ENCODE results near the gene ERAS. TPM values are rescaled to one million over a fixed set of nuclear protein-coding genes. Genes with fewer than 3 reads are reported as not detected.
A peak's percentile ranks its signal among the peaks of the same experiment; 100 is the strongest.

The ERAS gene
- total and polyA plus RNA-seq, 8 donors = 0.11 to 0.49 TPM; not detected in 6

DNA sequence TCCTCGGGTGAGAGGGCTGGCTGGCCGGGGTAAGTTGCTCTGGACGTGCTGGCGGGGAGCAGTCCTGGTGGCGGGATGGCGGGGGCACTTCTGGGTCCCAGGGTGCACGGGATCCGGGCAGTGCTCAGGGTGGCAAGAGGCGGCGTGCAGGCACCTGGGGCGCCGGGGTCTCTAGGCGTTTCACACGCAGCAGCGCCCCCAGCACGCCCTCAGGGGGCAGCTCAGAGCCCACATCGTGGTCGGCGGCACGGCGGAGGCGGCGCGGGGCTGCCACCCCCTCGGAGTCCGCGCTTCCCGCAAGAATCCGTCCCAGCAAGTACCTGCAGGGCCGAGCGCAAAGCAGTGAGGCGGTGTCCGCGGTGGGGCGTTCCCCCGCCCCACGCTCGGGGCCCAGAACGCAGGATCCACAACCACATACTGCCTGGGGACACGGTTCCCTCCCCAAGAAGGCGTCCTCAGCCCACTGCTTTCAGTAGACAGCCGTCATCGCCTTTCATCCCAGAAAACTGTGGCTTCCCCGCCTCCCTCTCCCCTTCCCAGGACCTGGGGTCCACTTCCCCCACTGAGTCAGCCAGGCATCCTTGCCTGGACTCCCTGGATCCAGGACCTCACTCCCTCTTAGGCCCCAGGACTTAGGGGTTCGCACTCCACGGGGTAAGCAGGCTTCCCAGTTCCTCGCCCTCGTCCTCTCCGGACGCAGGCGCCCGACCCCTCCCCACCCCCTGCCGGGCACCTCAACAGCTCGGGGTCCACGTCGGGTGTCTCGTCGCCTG lies 5.0 kb downstream of the ERAS start:
- H3K27me3 ChIP-seq = peaks cover 0 to 23% (median 7%) of the 10 kb centered on the region in 4 donors
- TF ChIP-seq, protein P1, sequence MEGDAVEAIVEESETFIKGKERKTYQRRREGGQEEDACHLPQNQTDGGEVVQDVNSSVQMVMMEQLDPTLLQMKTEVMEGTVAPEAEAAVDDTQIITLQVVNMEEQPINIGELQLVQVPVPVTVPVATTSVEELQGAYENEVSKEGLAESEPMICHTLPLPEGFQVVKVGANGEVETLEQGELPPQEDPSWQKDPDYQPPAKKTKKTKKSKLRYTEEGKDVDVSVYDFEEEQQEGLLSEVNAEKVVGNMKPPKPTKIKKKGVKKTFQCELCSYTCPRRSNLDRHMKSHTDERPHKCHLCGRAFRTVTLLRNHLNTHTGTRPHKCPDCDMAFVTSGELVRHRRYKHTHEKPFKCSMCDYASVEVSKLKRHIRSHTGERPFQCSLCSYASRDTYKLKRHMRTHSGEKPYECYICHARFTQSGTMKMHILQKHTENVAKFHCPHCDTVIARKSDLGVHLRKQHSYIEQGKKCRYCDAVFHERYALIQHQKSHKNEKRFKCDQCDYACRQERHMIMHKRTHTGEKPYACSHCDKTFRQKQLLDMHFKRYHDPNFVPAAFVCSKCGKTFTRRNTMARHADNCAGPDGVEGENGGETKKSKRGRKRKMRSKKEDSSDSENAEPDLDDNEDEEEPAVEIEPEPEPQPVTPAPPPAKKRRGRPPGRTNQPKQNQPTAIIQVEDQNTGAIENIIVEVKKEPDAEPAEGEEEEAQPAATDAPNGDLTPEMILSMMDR (IDR thresholded peaks at IDR 0.05) = no peak
- H3K4me3 ChIP-seq = no peak overlapping the region

GRCh38 chrX:48831909-48832291 lies 5.6 kb downstream of the ERAS start:
- FAIRE-seq = no peak
- TF ChIP-seq, protein P1 (IDR thresholded peaks at IDR 0.05) = no peak
- Histone ChIP-seq H3K4me1 (no peaks in the 10 kb centered on the region), H3K36me3 (no peaks in the 10 kb centered on the region), H3K27me3 (peaks cover 0 to 23% (median 7%) of the 10 kb centered on the region in 4 donors), H3K27ac (no peak overlapping the region), H3K4me3 (no peak overlapping the region), H3K9me3 (no peaks in the 10 kb centered on the region)
- WGBS, 2 donors = 4 to 34% methylated on average over 18 to 57 of the region's 57 CpGs
- intact Hi-C loops (cut with DNase I) = no loop called here
- peak in 1 of 4 donors; percentile 44 for ATAC-seq
- no peak for DNase-seq

More for the DNA sequence above, 5.0 kb downstream of the ERAS start:
- FAIRE-seq (no peak), DNase-seq (no peak), ATAC-seq (no peak)
- Histone ChIP-seq H3K27ac (no peak overlapping the region), H3K9me3 (no peaks in the 10 kb centered on the region), H3K4me1 (no peaks in the 10 kb centered on the region), H3K36me3 (no peaks in the 10 kb centered on the region)
- intact Hi-C loops (cut with DNase I) = no loop called here
- 13 to 28% methylated on average over 43 to 58 of the region's 58 CpGs for WGBS, 2 donors

- ATAC-seq (no peak), DNase-seq (no peak), FAIRE-seq (no peak)
- TF ChIP-seq, protein P1 (IDR thresholded peaks at IDR 0.05) = no peak
- no peaks in the 10 kb centered on the region for H3K4me1 ChIP-seq
- no peak overlapping the region for H3K4me3 ChIP-seq
- intact Hi-C loops (cut with DNase I) = no loop called here
- no peaks in the 10 kb centered on the region for H3K36me3 ChIP-seq
- no peak overlapping the region for H3K27ac ChIP-seq
- H3K27me3 ChIP-seq = peaks cover 0 to 23% (median 7%) of the 10 kb centered on the region in 4 donors
- H3K9me3 ChIP-seq = no peaks in the 10 kb centered on the region
- WGBS, 2 donors = 17 to 32% methylated on average over 9 of the region's 9 CpGs
Observed at GRCh38 chrX:48833542-48834138, 7.3 kb downstream of the ERAS start.

GRCh38 chrX:48834383-48834709 lies 8.0 kb downstream of the ERAS start:
- ATAC-seq (peak in 1 of 4 donors; percentile 33), DNase-seq (no peak), FAIRE-seq (no peak)
- intact Hi-C loops (cut with DNase I) = no loop called here
- no peak overlapping the region for H3K27ac ChIP-seq
- no peaks in the 10 kb centered on the region for H3K4me1 ChIP-seq
- H3K27me3 ChIP-seq = peaks cover 0 to 23% (median 7%) of the 10 kb centered on the region in 4 donors
- TF ChIP-seq, protein P1 (IDR thresholded peaks at IDR 0.05) = no peak
- H3K36me3 ChIP-seq = no peaks in the 10 kb centered on the region
- H3K4me3 ChIP-seq = no peak overlapping the region
- no peaks in the 10 kb centered on the region for H3K9me3 ChIP-seq
- WGBS, 2 donors = 6 to 24% methylated on average over 7 of the region's 7 CpGs
